G401 (cell line): ENCODE results near the gene KIR2DL3. TPM values are rescaled to one million over a fixed set of nuclear protein-coding genes. Genes with fewer than 3 reads are reported as not detected.
"Not testable (repeated sequence)": the region's sequence is repeated elsewhere in the genome, so short reads cannot be mapped to it uniquely, and the experiment has no call there.

Source experiments
- DNase-seq: peaks from one replicate; pipeline ENCODE4 v3.0.0-alpha.2; 2015; ENCODE audit warnings: low spot score
- in situ Hi-C: cut with HindIII; loops from 2 replicates; pipeline ENCODE4 v1.10.0; 2016; ENCODE audit warnings: low sequenced_read_pairs, mixed read lengths
- total RNA-seq: library from RNA; depleted of rRNA; stranded (reverse); fragments of >200 nt; shearing (Covaris generic); gene quantifications from 2 replicates; pipeline ENCODE4 v1.2.3, GENCODE V29; 2014

Gene KIR2DL3
- total RNA-seq, 1 experiment from 2014 or later, result not detected

GRCh38 chr19:54739587-54740497, 1.5 kb downstream of the KIR2DL3 start:
- no peak for DNase-seq

DNA sequence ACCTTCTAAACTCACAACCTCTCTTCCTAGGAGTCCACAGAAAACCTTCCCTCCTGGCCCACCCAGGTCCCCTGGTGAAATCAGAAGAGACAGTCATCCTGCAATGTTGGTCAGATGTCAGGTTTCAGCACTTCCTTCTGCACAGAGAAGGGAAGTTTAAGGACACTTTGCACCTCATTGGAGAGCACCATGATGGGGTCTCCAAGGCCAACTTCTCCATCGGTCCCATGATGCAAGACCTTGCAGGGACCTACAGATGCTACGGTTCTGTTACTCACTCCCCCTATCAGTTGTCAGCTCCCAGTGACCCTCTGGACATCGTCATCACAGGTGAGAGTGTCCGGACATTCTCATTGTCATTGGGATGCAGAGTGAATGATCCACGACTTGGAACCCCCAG, 3.6 kb downstream of the KIR2DL3 start:
- DNase-seq, in situ Hi-C loops: not testable (repeated sequence)

More at GRCh38 chr19:54739587-54740497, 1.5 kb downstream of the KIR2DL3 start:
- in situ Hi-C loops, result no loop called here

GRCh38 chr19:54744080-54744479, 5.8 kb downstream of the KIR2DL3 start:
- in situ Hi-C loops, DNase-seq: not testable (repeated sequence)

- DNase-seq, in situ Hi-C loops: not testable (repeated sequence)
Measured at GRCh38 chr19:54747614-54748322, 9.5 kb downstream of the KIR2DL3 start.

- in situ Hi-C loops, DNase-seq: not testable (repeated sequence)
Measured at GRCh38 chr19:54750276-54750675, 12.0 kb downstream of the KIR2DL3 start.

DNA sequence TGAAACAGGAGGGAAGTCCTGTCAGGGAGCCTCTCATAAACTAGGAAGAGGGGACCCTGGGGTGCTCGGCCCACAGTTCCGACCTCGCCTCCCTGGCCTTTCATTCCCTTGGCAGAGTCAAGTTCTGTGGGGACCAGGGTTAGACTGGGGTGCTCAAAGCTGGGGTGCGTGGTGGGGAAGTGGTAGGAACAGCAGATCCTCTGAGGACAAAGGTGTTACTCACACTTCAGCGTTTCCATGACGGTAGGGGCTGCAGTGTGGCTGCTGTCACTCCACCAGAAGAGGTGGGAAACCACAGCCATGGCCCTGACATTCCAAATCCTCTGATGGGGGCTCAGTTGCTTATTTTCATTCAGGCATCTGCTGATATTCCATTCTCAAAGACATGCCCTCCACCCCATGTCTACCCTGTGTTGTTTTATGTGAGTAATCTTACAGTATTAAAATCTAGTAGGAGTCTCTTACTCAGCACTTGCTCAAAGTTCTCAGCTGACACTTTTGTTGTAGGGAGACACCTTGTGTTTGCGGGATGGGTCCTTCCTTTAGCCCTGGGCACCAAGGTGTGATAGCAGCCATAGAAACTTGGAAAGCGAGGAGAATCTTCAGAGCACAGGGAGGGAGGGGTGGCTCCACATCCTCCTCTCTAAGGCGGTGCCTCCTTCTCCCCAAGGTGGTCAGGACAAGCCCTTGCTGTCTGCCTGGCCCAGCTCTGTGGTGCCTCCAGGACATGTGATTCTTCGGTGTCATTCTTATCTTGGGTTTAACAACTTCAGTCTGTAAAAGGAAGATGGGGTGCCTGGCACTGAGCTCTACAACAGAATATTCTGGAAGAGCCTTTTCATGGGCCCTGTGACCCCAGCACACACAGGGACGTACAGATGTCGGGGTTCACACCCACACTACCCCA, 18.1 kb downstream of the KIR2DL3 start:
- DNase-seq, in situ Hi-C loops: not testable (repeated sequence)

GRCh38 chr19:54758577-54758976, 20.3 kb downstream of the KIR2DL3 start:
- in situ Hi-C loops, DNase-seq: not testable (repeated sequence)

DNA sequence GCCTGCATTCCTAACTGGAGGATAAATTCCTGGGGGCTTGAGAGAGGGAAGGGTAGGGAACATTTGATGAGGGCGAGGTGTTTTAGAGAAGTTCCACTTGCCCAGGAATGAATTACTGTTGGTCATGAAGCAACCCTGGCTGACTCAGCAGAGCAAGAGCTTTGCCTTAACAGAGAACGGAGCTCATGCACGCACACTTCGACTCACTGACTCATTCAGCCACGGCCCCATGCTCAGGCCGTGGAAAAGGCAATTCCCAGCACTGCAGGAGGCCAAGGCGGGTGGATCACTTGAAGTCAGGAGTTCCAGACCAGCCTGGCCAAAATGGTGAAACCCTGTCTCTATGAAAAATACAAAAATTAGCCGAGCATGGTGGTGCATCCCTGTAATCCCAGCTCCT, 25.9 kb downstream of the KIR2DL3 start:
- DNase-seq, in situ Hi-C loops: not testable (repeated sequence)

GRCh38 chr19:54766464-54766863, 28.2 kb downstream of the KIR2DL3 start:
- DNase-seq, in situ Hi-C loops: not testable (repeated sequence)

GRCh38 chr19:54769646-54770045, 31.3 kb downstream of the KIR2DL3 start, which contains the start of gene KIR2DL1:
TSS of gene KIR2DL1 (plus strand) at chr19:54769793. CDS start at chr19:54769851, 58 bp downstream.
- in situ Hi-C loops, DNase-seq: not testable (repeated sequence)

DNA sequence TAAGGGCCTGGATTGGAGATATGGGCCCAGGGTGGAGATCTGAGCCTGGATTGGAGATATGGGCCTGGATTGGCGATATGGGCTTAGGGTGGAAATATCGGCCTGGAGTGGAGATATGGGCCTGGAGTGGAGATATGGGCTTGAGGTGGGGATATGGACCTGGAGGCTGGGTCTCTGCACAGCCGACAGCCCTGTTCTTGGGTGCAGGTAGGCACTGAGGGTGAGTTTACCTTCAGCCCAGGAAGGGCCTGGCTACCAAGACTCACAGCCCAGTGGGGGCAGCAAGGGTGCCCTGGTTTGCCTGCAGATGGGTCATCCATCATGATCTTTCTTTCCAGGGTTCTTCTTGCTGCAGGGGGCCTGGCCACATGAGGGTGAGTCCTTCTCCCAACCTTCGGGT, 32.2 kb downstream of the KIR2DL3 start:
- DNase-seq, in situ Hi-C loops: not testable (repeated sequence)

- in situ Hi-C loops, result not testable (repeated sequence)
Measured at GRCh38 chr19:54771018-54771960, 33.0 kb downstream of the KIR2DL3 start.

GRCh38 chr19:54772666-54773065, 34.4 kb downstream of the KIR2DL3 start:
- in situ Hi-C loops, DNase-seq: not testable (repeated sequence)

More at GRCh38 chr19:54771018-54771960, 33.0 kb downstream of the KIR2DL3 start:
- DNase-seq, result not testable (repeated sequence)

DNA sequence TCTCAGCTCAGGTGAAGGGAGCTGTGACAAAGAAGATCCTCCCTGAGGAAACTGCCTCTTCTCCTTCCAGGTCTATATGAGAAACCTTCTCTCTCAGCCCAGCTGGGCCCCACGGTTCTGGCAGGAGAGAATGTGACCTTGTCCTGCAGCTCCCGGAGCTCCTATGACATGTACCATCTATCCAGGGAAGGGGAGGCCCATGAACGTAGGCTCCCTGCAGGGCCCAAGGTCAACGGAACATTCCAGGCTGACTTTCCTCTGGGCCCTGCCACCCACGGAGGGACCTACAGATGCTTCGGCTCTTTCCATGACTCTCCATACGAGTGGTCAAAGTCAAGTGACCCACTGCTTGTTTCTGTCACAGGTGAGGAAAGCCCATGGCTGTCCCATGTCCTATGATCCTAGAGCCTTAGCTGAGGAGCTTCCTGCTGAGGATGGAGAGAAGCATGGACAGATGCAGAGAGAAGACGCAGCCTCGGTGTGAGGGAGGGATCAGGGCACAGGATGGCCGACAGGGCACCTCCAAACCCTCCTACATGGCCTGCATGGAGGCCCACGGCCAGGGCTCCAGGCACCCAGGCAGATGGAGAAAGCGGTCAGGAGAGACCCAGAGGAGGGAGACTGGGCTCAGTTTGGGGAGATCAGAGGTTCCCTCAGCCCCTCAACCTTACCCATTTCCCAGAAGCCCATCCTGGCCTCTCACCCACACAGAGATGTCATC, 36.9 kb downstream of the KIR2DL3 start:
- in situ Hi-C loops, DNase-seq: not testable (repeated sequence)

DNA sequence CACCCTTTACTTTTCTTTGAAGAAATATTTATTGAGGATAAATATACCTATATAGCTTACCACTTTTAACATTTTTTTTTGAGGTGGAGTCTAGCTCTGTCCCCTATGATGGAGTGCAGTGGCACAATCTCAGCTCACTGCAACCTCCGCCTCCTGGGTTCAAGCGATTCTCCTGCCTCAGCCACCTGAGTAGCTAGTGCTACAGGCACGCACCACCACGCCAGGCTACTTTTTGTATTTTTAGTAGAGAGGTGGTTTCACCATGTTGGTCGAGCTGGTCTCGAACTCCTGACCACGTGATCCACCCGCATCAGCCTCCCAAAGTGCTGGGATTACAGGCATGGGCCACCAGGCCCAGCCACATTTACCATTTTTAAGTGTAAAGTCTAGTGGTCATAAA, 37.5 kb downstream of the KIR2DL3 start:
- in situ Hi-C loops, DNase-seq: not testable (repeated sequence)

- DNase-seq, in situ Hi-C loops: not testable (repeated sequence)
Measured at GRCh38 chr19:54777851-54778250, 39.5 kb downstream of the KIR2DL3 start.

DNA sequence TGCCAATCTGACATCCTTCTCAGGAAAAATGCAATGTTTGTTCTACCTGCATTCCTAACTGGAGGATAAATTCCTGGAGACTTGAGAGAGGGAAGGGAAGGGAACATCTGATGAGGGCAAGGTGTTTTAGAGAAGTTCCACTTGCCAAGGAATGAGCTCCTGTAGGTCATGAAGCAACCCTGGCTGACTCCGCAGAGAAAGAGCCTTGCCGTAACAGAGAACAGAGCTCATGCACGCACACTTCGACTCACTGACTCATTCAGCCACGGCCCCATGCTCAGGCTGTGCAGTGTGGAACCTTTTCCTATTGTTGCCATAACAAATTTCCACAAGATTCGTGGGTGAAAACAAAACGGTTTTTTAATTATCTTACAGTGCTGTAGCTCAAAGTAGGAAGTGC, 40.6 kb downstream of the KIR2DL3 start:
- DNase-seq, in situ Hi-C loops: not testable (repeated sequence)
